Ishikawa (cell line): ENCODE measurements around the gene SLC7A11.

Experiments used
- CEBPB ChIP-seq: IDR thresholded peaks from 2 replicates; pipeline ENCODE4 v1.6.1; 2012
- CREB1 ChIP-seq: IDR thresholded peaks from 2 replicates; pipeline ENCODE4 v1.6.1; 2012; ENCODE audit warnings: low read depth
- EGR1 ChIP-seq: IDR thresholded peaks from 2 replicates; pipeline ENCODE4 v1.6.1; 2012
- EP300 ChIP-seq: IDR thresholded peaks from 2 replicates; pipeline ENCODE4 v1.6.1; 2012; ENCODE audit warnings: borderline replicate concordance
- FOXM1 ChIP-seq: IDR thresholded peaks from 2 replicates; pipeline ENCODE4 v1.6.1; 2012; ENCODE audit warnings: low read depth, borderline replicate concordance
- NFIC ChIP-seq: IDR thresholded peaks from 2 replicates; pipeline ENCODE4 v1.6.1; 2012
- RAD21 ChIP-seq: IDR thresholded peaks from 2 replicates; pipeline ENCODE4 v1.6.1; 2012; ENCODE audit warnings: low read depth
- REST ChIP-seq: IDR thresholded peaks from 2 replicates; pipeline ENCODE4 v1.6.1; 2012; ENCODE audit warnings: low read depth, mild to moderate bottlenecking
- TAF1 ChIP-seq: IDR thresholded peaks from 2 replicates; pipeline ENCODE4 v1.6.1; 2012; ENCODE audit warnings: low read depth, mild to moderate bottlenecking
- TCF12 ChIP-seq: IDR thresholded peaks from 2 replicates; pipeline ENCODE4 v1.6.1; 2012; ENCODE audit warnings: low read depth
- TEAD4 ChIP-seq: IDR thresholded peaks from 2 replicates; pipeline ENCODE4 v1.6.1; 2012
- USF1 ChIP-seq: IDR thresholded peaks from 2 replicates; pipeline ENCODE4 v1.6.1; 2012
- YY1 ChIP-seq: IDR thresholded peaks from 2 replicates; pipeline ENCODE4 v1.6.1; 2012; ENCODE audit warnings: low read depth
- ZBTB7A ChIP-seq: IDR thresholded peaks from 2 replicates; pipeline ENCODE4 v1.6.1; 2012; ENCODE audit warnings: low read depth
- TF ChIP-seq, protein P1 (sequence below): IDR thresholded peaks from 2 replicates; pipeline ENCODE4 v1.6.1; 2012

Gene SLC7A11

GRCh38 chr4:138236037-138236436 lies 6.1 kb downstream of the SLC7A11 start:
- no peak for TF ChIP-seq RAD21
- TF ChIP-seq TEAD4 = no peak
- no peak for TF ChIP-seq TCF12
- TF ChIP-seq ZBTB7A = no peak
- no peak for TF ChIP-seq CREB1
- no peak for TF ChIP-seq CEBPB
- TF ChIP-seq, protein P1, sequence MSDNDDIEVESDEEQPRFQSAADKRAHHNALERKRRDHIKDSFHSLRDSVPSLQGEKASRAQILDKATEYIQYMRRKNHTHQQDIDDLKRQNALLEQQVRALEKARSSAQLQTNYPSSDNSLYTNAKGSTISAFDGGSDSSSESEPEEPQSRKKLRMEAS = no peak
- no peak for TF ChIP-seq TAF1
- no peak for TF ChIP-seq REST
- TF ChIP-seq USF1 = no peak
- no peak for TF ChIP-seq EGR1
- TF ChIP-seq EP300 = no peak
- TF ChIP-seq YY1 = no peak
- TF ChIP-seq FOXM1 = no peak
- no peak for TF ChIP-seq NFIC

DNA sequence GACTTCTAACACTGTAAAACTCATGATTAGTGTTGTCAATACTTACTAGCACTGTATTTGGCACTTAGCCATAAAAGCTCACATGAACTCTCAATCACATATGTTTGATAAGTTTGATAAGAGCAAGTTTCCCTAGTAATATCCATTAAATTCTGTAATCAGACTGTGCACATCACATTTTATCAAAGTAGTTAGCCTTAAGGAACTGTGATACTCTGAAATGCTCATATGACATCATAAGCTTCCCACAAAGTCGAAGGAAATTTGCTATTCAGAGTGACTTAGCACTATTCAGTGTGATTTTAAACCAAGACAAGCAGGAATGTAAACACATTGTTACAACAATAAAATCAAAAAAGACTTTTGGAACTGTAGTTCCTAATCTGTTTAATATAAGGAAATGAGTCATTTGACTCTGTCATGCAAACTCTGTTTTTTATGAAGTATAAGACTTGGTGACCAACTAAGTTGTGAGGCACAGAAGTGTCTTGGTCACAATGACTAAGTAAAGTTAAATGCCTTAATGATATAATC lies 6.7 kb downstream of the SLC7A11 start:
- TF ChIP-seq REST = no peak
- no peak for TF ChIP-seq USF1
- no peak for TF ChIP-seq EGR1
- no peak for TF ChIP-seq FOXM1
- TF ChIP-seq, protein P1 = no peak
- no peak for TF ChIP-seq TEAD4
- no peak for TF ChIP-seq YY1
- no peak for TF ChIP-seq TCF12
- no peak for TF ChIP-seq RAD21
- no peak for TF ChIP-seq CEBPB
- no peak for TF ChIP-seq EP300
- no peak for TF ChIP-seq CREB1
- TF ChIP-seq NFIC = no peak
- TF ChIP-seq ZBTB7A = no peak
- no peak for TF ChIP-seq TAF1

DNA sequence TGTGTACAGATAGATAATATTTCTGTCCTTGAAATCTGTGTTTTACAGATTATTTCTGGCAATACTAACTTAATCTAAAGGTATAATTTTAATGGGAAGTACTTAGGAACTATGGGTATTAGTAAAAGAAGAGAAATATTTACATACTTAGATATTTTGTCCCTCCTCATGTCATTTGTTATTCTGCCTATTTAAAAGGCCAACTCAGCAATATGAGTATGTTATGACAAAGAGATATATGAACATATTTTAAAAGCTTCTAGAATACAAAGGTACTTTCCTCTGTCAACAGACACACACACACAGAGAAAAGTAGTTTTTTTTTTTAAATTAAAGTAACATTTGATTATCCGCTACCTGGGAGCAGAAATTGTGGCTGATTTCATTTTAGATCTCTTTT lies 7.9 kb downstream of the SLC7A11 start:
- TF ChIP-seq TAF1 = no peak
- no peak for TF ChIP-seq YY1
- no peak for TF ChIP-seq RAD21
- TF ChIP-seq EP300 = no peak
- no peak for TF ChIP-seq USF1
- TF ChIP-seq TCF12 = no peak
- TF ChIP-seq TEAD4 = no peak

- TF ChIP-seq, protein P1 = no peak
- no peak for TF ChIP-seq RAD21
Measured at GRCh38 chr4:138233313-138234034, 8.7 kb downstream of the SLC7A11 start.

DNA sequence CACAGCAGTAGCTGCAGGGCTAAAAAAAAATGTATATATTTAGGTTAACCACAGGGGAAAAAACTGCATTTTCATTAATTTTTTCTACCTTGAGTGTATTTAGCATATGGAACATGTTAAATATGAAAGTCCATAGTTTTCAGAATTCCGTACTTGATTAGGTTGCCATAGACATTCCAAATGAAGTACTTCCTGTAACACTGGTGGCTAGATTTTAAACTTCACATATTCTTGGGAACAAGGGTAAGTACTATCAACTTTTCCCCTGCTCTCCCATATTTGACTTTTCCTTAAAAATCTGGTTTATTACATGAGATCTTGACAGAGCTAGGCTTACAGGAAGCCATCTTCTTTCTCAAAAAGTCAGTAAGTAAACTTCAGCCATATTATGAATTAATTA lies 9.8 kb downstream of the SLC7A11 start:
- TF ChIP-seq TCF12 = no peak
- no peak for TF ChIP-seq TEAD4
- no peak for TF ChIP-seq EP300
- TF ChIP-seq REST = no peak
- no peak for TF ChIP-seq FOXM1
- TF ChIP-seq, protein P1 = no peak
- no peak for TF ChIP-seq EGR1
- TF ChIP-seq TAF1 = no peak
- TF ChIP-seq NFIC = no peak
- no peak for TF ChIP-seq CREB1
